22Rv1 (cell line): Measurements from ENCODE around the gene ARSK.

Experiments used
- ZFX ChIP-seq: fragments of 450-650 bp; IDR thresholded peaks from 2 replicates; pipeline ENCODE4 v1.6.1; 2017; ENCODE audit warnings: antibody characterized with exemption, borderline replicate concordance
- TF ChIP-seq, protein P1 (sequence below): fragments of 450-650 bp; IDR thresholded peaks from 2 replicates; pipeline ENCODE4 v1.5.1; 2017; ENCODE audit warnings: mild to moderate bottlenecking

DNA sequence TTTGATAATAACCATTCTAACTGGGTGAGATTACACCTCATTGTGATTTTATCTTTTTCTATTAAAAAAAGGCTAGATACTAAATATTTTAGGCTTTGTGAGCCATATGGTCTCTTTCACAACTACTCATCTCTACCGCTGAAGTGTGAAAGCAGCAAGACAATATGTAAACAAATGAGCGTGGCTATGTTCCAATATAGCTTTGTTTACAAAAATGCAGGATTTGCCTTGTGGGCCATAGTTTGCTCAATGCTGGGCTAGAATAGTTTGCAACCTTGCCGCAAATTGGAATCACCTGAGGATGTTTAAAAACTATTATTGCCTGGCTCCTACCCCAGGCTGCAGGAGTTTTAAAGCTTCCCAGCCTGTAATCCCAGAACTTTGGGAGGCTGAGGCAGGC, 54.8 kb downstream of the ARSK start:
- TF ChIP-seq, protein P1, sequence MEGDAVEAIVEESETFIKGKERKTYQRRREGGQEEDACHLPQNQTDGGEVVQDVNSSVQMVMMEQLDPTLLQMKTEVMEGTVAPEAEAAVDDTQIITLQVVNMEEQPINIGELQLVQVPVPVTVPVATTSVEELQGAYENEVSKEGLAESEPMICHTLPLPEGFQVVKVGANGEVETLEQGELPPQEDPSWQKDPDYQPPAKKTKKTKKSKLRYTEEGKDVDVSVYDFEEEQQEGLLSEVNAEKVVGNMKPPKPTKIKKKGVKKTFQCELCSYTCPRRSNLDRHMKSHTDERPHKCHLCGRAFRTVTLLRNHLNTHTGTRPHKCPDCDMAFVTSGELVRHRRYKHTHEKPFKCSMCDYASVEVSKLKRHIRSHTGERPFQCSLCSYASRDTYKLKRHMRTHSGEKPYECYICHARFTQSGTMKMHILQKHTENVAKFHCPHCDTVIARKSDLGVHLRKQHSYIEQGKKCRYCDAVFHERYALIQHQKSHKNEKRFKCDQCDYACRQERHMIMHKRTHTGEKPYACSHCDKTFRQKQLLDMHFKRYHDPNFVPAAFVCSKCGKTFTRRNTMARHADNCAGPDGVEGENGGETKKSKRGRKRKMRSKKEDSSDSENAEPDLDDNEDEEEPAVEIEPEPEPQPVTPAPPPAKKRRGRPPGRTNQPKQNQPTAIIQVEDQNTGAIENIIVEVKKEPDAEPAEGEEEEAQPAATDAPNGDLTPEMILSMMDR, result no peak
- TF ChIP-seq ZFX, result no peak
